RWPE2 (cell line): ENCODE measurements around the gene ZNF576.
A peak's percentile ranks its signal among the peaks of the same experiment; 100 is the strongest.

Source experiments
- ATAC-seq: fragments of 200-7000 bp; cut with Tn5 transposase; 3 replicates; pipeline ENCODE4 v1.9.1; 2021; ENCODE audit warnings: low read depth
- DNase-seq: peaks from one replicate; pipeline ENCODE4 v3.0.0-alpha.2; 2020; ENCODE audit warnings: low spot score
- H3K27ac ChIP-seq: fragments of 450-650 bp; 2 replicates; pipeline ENCODE4 v1.5.1; 2017; ENCODE audit warnings: mild to moderate bottlenecking; ENCODE audit not compliant: poor library complexity, severe bottlenecking
- H3K27me3 ChIP-seq: fragments of 250-450 bp; sonication (Bioruptor Pico); 2 replicates; pipeline ENCODE4 v1.5.1; 2021; ENCODE audit warnings: mild to moderate bottlenecking, moderate library complexity; ENCODE audit not compliant: insufficient read depth, poor library complexity, severe bottlenecking
- H3K36me3 ChIP-seq: fragments of 250-450 bp; sonication (Bioruptor Pico); 2 replicates; pipeline ENCODE4 v1.5.1; 2020; ENCODE audit warnings: low read depth, mild to moderate bottlenecking, moderate library complexity
- H3K4me1 ChIP-seq: fragments of 250-450 bp; sonication (Bioruptor Pico); 2 replicates; pipeline ENCODE4 v1.5.1; 2021; ENCODE audit warnings: mild to moderate bottlenecking, moderate library complexity; ENCODE audit not compliant: insufficient read depth, poor library complexity, severe bottlenecking
- H3K4me3 ChIP-seq: fragments of 250-450 bp; sonication (Bioruptor Pico); 2 replicates; pipeline ENCODE4 v1.5.1; 2021; ENCODE audit warnings: mild to moderate bottlenecking, moderate library complexity; ENCODE audit not compliant: severe bottlenecking
- H3K9me3 ChIP-seq: fragments of 250-450 bp; sonication (Bioruptor Pico); 2 replicates; pipeline ENCODE4 v1.5.1; 2021; ENCODE audit warnings: mild to moderate bottlenecking, moderate library complexity; ENCODE audit not compliant: severe bottlenecking
- CTCF ChIP-seq: fragments of 450-650 bp; IDR thresholded peaks from one replicate; pipeline ENCODE4 v1.5.1; 2017; ENCODE audit warnings: mild to moderate bottlenecking, moderate library complexity; ENCODE audit not compliant: poor library complexity, severe bottlenecking

Gene ZNF576

GRCh38 chr19:43640424-43640757 lies 44.0 kb downstream of the ZNF576 start:
- H3K27ac ChIP-seq: no peak overlapping the region
- peak overlapping the region; percentile 40 for H3K4me3 ChIP-seq
- peaks cover 15% of the 10 kb centered on the region for H3K27me3 ChIP-seq

GRCh38 chr19:43641333-43641732 lies 44.9 kb downstream of the ZNF576 start:
- Histone ChIP-seq H3K4me3 (no peak overlapping the region), H3K27me3 (peaks cover 15% of the 10 kb centered on the region), H3K36me3 (no peaks in the 10 kb centered on the region), H3K9me3 (no peaks in the 10 kb centered on the region), H3K27ac (no peak overlapping the region), H3K4me1 (no peaks in the 10 kb centered on the region)
- ATAC-seq (no peak), DNase-seq (no peak)
- TF ChIP-seq CTCF: no peak

More at GRCh38 chr19:43640424-43640757, 44.0 kb downstream of the ZNF576 start:
- TF ChIP-seq CTCF: no peak
- DNase-seq (no peak), ATAC-seq (peak; percentile 9; the same call in 2 of the 3 replicates)
- no peaks in the 10 kb centered on the region for H3K4me1 ChIP-seq
- no peaks in the 10 kb centered on the region for H3K36me3 ChIP-seq
- no peaks in the 10 kb centered on the region for H3K9me3 ChIP-seq

- no peak overlapping the region for H3K27ac ChIP-seq
- no peaks in the 10 kb centered on the region for H3K9me3 ChIP-seq
- no peak for DNase-seq
- H3K27me3 ChIP-seq: peaks cover 15% of the 10 kb centered on the region
- TF ChIP-seq CTCF: no peak
- H3K4me1 ChIP-seq: no peaks in the 10 kb centered on the region
- no peak overlapping the region for H3K4me3 ChIP-seq
- no peak for ATAC-seq
- H3K36me3 ChIP-seq: peaks cover 5% of the 10 kb centered on the region; the same call in 1 of the 2 replicates
Measured at GRCh38 chr19:43642531-43642930, 46.1 kb downstream of the ZNF576 start.

- Histone ChIP-seq H3K27me3 (peaks cover 9% of the 10 kb centered on the region), H3K4me1 (no peaks in the 10 kb centered on the region), H3K4me3 (no peak overlapping the region), H3K9me3 (no peaks in the 10 kb centered on the region), H3K36me3 (peaks cover 9% of the 10 kb centered on the region), H3K27ac (no peak overlapping the region)
- DNase-seq: no peak
- no peak for ATAC-seq
- no peak for TF ChIP-seq CTCF
Measured at GRCh38 chr19:43643326-43643725, 46.9 kb downstream of the ZNF576 start.

- TF ChIP-seq CTCF: no peak
- peaks cover under 1% of the 10 kb centered on the region for H3K27me3 ChIP-seq
- H3K36me3 ChIP-seq: peaks cover 18% of the 10 kb centered on the region
- no peaks in the 10 kb centered on the region for H3K9me3 ChIP-seq
- H3K4me3 ChIP-seq: no peak overlapping the region
- no peak overlapping the region for H3K27ac ChIP-seq
- DNase-seq (no peak), ATAC-seq (no peak)
- no peaks in the 10 kb centered on the region for H3K4me1 ChIP-seq
Measured at GRCh38 chr19:43644181-43644580, 47.8 kb downstream of the ZNF576 start.
